ENCODE measurements around the gene ARAP1. TPM values are rescaled to one million over a fixed set of nuclear protein-coding genes. Genes with fewer than 3 reads are reported as not detected.

Gene ARAP1
- total and polyA plus RNA-seq, 2 donors (not counting 3 experiments of a cell fraction or from before 2014, with no cell fraction given): 36.8 to 66.2 TPM

DNA sequence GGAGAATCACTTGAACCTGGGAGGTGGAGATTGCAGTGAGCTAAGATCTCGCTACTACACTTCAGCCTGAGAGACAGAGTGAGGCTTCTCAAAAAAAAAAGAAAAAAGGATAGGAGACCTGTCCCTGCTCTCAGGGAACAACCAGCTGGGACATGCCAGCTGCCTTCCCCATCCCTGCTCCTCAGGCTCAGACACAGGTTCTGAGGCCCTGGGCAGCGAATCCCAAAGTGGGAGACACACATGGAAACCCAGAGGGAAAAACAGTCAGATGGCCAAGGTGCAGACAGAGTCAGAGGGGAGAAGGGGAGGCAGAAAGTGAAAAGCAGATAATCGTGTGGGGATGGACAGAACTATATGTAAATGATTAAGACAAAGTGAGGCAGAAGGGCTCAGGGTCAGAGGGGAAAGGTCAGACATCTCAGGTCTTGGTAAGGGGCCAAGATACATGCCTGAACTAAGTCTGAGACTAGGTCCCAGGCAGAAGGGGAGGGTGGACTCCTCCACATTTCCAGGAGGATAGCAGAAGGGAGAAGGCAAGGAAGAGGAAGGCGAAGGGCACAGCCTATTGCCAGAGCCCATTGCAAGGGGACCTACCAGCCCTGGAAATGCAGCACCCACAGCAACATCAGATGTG is 27.4 kb upstream of the ARAP1 start:
- H4K20me1 ChIP-seq (replicated peaks; ENCODE audit: control insufficient read depth, extremely low read depth, insufficient read depth, low read length): no peaks in the 10 kb centered on the region
- ChIA-PET POLR2A (no interaction called here), CTCF (interaction anchor here (2.7 kb wide), 1 partner anchor 54 kb away, joined by 14 read pairs; no protein-coding TSS in a partner anchor)
- DNase-seq (ENCODE audit: low read depth, low spot score) (no peak), FAIRE-seq (no peak)
- H3K9me3 ChIP-seq (replicated peaks; ENCODE audit: control insufficient read depth, insufficient read depth, low read length): no peaks in the 10 kb centered on the region
- H3K27ac ChIP-seq (ENCODE audit: insufficient read depth, low read depth, low read length): no peak overlapping the region
- H3K4me2 ChIP-seq (ENCODE audit: insufficient read depth, low read length): no peak overlapping the region
- H3K4me3 ChIP-seq (replicated peaks in 1 of 3; ENCODE audit: insufficient read depth in 1 of 3, low read depth in 1 of 3, low read length in 3 of 3): no peak overlapping the region
- BruUV-seq (replicated peaks): no TSS peak
- no peak for TF ChIP-seq MYC (IDR thresholded peaks at IDR 0.05; ENCODE audit: low read depth, low read length)
- TF ChIP-seq POLR2AphosphoS5 (IDR thresholded peaks at IDR 0.05; ENCODE audit: insufficient read depth, low read depth, low read length): no peak
- TF ChIP-seq FOS (IDR thresholded peaks at IDR 0.05; ENCODE audit: borderline replicate concordance, insufficient read depth, low read length): no peak
- TF ChIP-seq POLR2A (IDR thresholded peaks at IDR 0.05; ENCODE audit: low read depth, low read length): no peak
- TF ChIP-seq EZH2 (IDR thresholded peaks at IDR 0.05; ENCODE audit: borderline replicate concordance, low read depth, low read length, severe bottlenecking): no peak
- no peak for TF ChIP-seq JUN (IDR thresholded peaks at IDR 0.05; ENCODE audit: borderline replicate concordance, insufficient read depth, insufficient read length, low read depth)
- TF ChIP-seq, protein P1, sequence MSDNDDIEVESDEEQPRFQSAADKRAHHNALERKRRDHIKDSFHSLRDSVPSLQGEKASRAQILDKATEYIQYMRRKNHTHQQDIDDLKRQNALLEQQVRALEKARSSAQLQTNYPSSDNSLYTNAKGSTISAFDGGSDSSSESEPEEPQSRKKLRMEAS (IDR thresholded peaks at IDR 0.05; ENCODE audit: insufficient read depth, insufficient read length): no peak
- TF ChIP-seq GATA2 (IDR thresholded peaks at IDR 0.05; ENCODE audit: insufficient read depth, insufficient read length, low read depth, low read length): no peak
- TF ChIP-seq, protein P2, sequence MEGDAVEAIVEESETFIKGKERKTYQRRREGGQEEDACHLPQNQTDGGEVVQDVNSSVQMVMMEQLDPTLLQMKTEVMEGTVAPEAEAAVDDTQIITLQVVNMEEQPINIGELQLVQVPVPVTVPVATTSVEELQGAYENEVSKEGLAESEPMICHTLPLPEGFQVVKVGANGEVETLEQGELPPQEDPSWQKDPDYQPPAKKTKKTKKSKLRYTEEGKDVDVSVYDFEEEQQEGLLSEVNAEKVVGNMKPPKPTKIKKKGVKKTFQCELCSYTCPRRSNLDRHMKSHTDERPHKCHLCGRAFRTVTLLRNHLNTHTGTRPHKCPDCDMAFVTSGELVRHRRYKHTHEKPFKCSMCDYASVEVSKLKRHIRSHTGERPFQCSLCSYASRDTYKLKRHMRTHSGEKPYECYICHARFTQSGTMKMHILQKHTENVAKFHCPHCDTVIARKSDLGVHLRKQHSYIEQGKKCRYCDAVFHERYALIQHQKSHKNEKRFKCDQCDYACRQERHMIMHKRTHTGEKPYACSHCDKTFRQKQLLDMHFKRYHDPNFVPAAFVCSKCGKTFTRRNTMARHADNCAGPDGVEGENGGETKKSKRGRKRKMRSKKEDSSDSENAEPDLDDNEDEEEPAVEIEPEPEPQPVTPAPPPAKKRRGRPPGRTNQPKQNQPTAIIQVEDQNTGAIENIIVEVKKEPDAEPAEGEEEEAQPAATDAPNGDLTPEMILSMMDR (IDR thresholded peaks at IDR 0.05; ENCODE audit: extremely low read depth in 1 of 2, insufficient read depth in 1 of 2, low read depth in 1 of 2, low read length in 2 of 2): no peak
- intact Hi-C loops (cut with micrococcal nuclease): no loop called here
- dilution Hi-C loops (cut with MboI; ENCODE audit: extremely low pct_ligation_motif_present, low sequenced_read_pairs): no loop called here
- no peaks in the 10 kb centered on the region for H3K79me2 ChIP-seq (ENCODE audit: control insufficient read depth, insufficient read depth, low read length)
- H3K36me3 ChIP-seq (ENCODE audit: control insufficient read depth in 2 of 2, extremely low read depth in 1 of 2, insufficient read depth in 2 of 2, low read length in 2 of 2): no peaks in the 10 kb centered on the region
- peaks cover 3% of the 10 kb centered on the region for H3K4me1 ChIP-seq (ENCODE audit: control insufficient read depth, extremely low read depth, insufficient read depth, low read length)
- no peaks in the 10 kb centered on the region for H3K9me1 ChIP-seq (replicated peaks; ENCODE audit: control insufficient read depth, extremely low read depth, insufficient read depth, low read length)
- H3K9ac ChIP-seq (replicated peaks; ENCODE audit: extremely low read depth, insufficient read depth, low read length): no peak overlapping the region
- H2AFZ ChIP-seq (ENCODE audit: low read depth, low read length): no peak overlapping the region
- H3K27me3 ChIP-seq (ENCODE audit: control insufficient read depth in 2 of 2, insufficient read depth in 2 of 2, low read length in 2 of 2): no peaks in the 10 kb centered on the region
